NCI-H526 (cell line): ENCODE results near the gene ZNF768.
"Not testable (repeated sequence)": the region's sequence is repeated elsewhere in the genome, so short reads cannot be mapped to it uniquely, and the experiment has no call there.

Source experiments
- DNase-seq, 2 experiments: peaks; one replicate each; lab custom pipeline; 2025; lab: John Stamatoyannopoulos, UW

ZNF768 gene

GRCh38 chr16:30510376-30510938 lies 15.9 kb downstream of the ZNF768 start:
- DNase-seq = no peak

- no peak for DNase-seq
Observed at GRCh38 chr16:30509081-30509765, 17.1 kb downstream of the ZNF768 start.

- no peak for DNase-seq
Observed at GRCh38 chr16:30503403-30504296, 22.7 kb downstream of the ZNF768 start.

- no peak for DNase-seq
Observed at GRCh38 chr16:30499284-30499683, 27.1 kb downstream of the ZNF768 start.

- no peak for DNase-seq
Observed at GRCh38 chr16:30494709-30495108, 31.7 kb downstream of the ZNF768 start.

GRCh38 chr16:30493941-30494488 lies 32.4 kb downstream of the ZNF768 start:
- DNase-seq = no peak

GRCh38 chr16:30491744-30492308 lies 34.5 kb downstream of the ZNF768 start:
- DNase-seq = no peak

- DNase-seq = no peak
Observed at GRCh38 chr16:30491229-30491628, 35.1 kb downstream of the ZNF768 start.

- peak in 1 of 2 experiments; percentile 7 for DNase-seq
Observed at GRCh38 chr16:30490210-30490609, 36.2 kb downstream of the ZNF768 start.

- DNase-seq = no peak
Observed at GRCh38 chr16:30488764-30489605, 37.4 kb downstream of the ZNF768 start.

- DNase-seq = no peak
Observed at GRCh38 chr16:30485818-30486436, 40.4 kb downstream of the ZNF768 start.

- no peak for DNase-seq
Observed at GRCh38 chr16:30484887-30485286, 41.5 kb downstream of the ZNF768 start.

- DNase-seq = no peak
Observed at GRCh38 chr16:30482366-30482765, 44.0 kb downstream of the ZNF768 start.

- no peak for DNase-seq
Observed at GRCh38 chr16:30481381-30481780, 45.0 kb downstream of the ZNF768 start.

GRCh38 chr16:30478766-30479478 lies 47.4 kb downstream of the ZNF768 start:
- DNase-seq = no peak

- DNase-seq = not testable (repeated sequence)
Observed at GRCh38 chr16:30477773-30478172, 48.6 kb downstream of the ZNF768 start.

- DNase-seq = no peak
Observed at GRCh38 chr16:30476991-30477390, 49.4 kb downstream of the ZNF768 start.

GRCh38 chr16:30474684-30475083 lies 51.7 kb downstream of the ZNF768 start:
- DNase-seq = no peak

GRCh38 chr16:30474074-30474452 lies 52.3 kb downstream of the ZNF768 start:
- no peak for DNase-seq
